Measurements from ENCODE around the gene NTRK2.

NTRK2 gene

GRCh38 chr9:85013703-85014102, 344.2 kb downstream of the NTRK2 start:
- no peak overlapping the region for H3K27ac ChIP-seq (ENCODE audit: low read length)
- H3K36me3 ChIP-seq (ENCODE audit: control insufficient read depth in 2 of 2, insufficient read depth in 2 of 2, low read length in 2 of 2) = no peaks in the 10 kb centered on the region
- no peaks in the 10 kb centered on the region for H3K9me3 ChIP-seq (ENCODE audit: control insufficient read depth in 2 of 2, low read length in 2 of 2)
- no peak overlapping the region for H3K4me3 ChIP-seq (ENCODE audit: low read length in 2 of 2)
- H3K4me1 ChIP-seq (ENCODE audit: control insufficient read depth, insufficient read depth, low read length) = no peaks in the 10 kb centered on the region
- H3K9ac ChIP-seq (ENCODE audit: low read length in 2 of 2) = no peak overlapping the region
- H3K27me3 ChIP-seq (ENCODE audit: control insufficient read depth in 1 of 2, insufficient read depth in 2 of 2, low read length in 2 of 2) = peaks cover 0 to 2% of the 10 kb centered on the region in 2 donors

- no peaks in the 10 kb centered on the region for H3K4me1 ChIP-seq (ENCODE audit: control insufficient read depth, insufficient read depth, low read length)
- H3K9me3 ChIP-seq (ENCODE audit: control insufficient read depth in 2 of 2, low read length in 2 of 2) = no peaks in the 10 kb centered on the region
- no peaks in the 10 kb centered on the region for H3K36me3 ChIP-seq (ENCODE audit: control insufficient read depth in 2 of 2, insufficient read depth in 2 of 2, low read length in 2 of 2)
- no peak overlapping the region for H3K27ac ChIP-seq (ENCODE audit: low read length)
- no peak overlapping the region for H3K9ac ChIP-seq (ENCODE audit: low read length in 2 of 2)
- no peak overlapping the region for H3K4me3 ChIP-seq (ENCODE audit: low read length in 2 of 2)
- peaks cover 0 to 2% of the 10 kb centered on the region in 2 donors for H3K27me3 ChIP-seq (ENCODE audit: control insufficient read depth in 1 of 2, insufficient read depth in 2 of 2, low read length in 2 of 2)
Measured at GRCh38 chr9:85014292-85014691, 344.8 kb downstream of the NTRK2 start.

DNA sequence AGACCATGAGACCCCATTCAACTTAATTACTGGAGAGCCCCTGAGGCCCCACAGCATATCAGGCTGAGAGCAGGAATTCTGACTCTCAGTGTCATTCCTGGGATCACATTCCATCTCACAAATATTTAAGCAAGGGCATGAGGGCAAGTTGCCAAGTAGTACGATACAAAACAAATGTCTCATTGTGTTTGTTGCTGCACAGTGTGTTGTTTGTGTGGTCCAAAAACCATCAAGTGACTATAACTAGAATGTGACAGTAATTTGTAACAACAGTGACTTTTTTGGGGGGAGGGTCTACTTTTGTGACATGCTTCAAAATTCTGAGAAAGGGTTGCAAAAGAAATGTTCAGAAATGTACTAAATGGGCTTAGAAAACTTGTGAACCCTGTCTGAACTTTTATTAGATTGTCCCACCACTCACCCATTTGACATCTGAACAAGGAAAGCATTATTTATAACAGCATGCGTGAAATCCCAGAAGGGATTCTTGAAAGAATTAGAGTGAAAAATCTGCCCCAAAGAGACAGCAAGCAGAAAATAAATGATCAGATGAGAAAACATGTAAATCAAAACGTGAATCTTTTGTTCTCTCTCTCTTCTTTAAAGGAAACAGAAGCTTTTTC, 347.0 kb downstream of the NTRK2 start:
- no peaks in the 10 kb centered on the region for H3K9me3 ChIP-seq (ENCODE audit: control insufficient read depth in 2 of 2, low read length in 2 of 2)
- H3K27ac ChIP-seq (ENCODE audit: low read length) = no peak overlapping the region
- H3K36me3 ChIP-seq (ENCODE audit: control insufficient read depth in 2 of 2, insufficient read depth in 2 of 2, low read length in 2 of 2) = no peaks in the 10 kb centered on the region
- H3K4me3 ChIP-seq (ENCODE audit: low read length in 2 of 2) = no peak overlapping the region
- no peak overlapping the region for H3K9ac ChIP-seq (ENCODE audit: low read length in 2 of 2)
- H3K4me1 ChIP-seq (ENCODE audit: control insufficient read depth, insufficient read depth, low read length) = no peaks in the 10 kb centered on the region
- peaks cover 0 to 2% of the 10 kb centered on the region in 2 donors for H3K27me3 ChIP-seq (ENCODE audit: control insufficient read depth in 1 of 2, insufficient read depth in 2 of 2, low read length in 2 of 2)

GRCh38 chr9:85020791-85021190, 351.3 kb downstream of the NTRK2 start:
- Histone ChIP-seq H3K9ac (ENCODE audit: low read length in 2 of 2) (no peak overlapping the region), H3K9me3 (ENCODE audit: control insufficient read depth in 2 of 2, low read length in 2 of 2) (no peaks in the 10 kb centered on the region), H3K36me3 (ENCODE audit: control insufficient read depth in 2 of 2, insufficient read depth in 2 of 2, low read length in 2 of 2) (no peaks in the 10 kb centered on the region), H3K27ac (ENCODE audit: low read length) (no peak overlapping the region), H3K27me3 (ENCODE audit: control insufficient read depth in 1 of 2, insufficient read depth in 2 of 2, low read length in 2 of 2) (no peaks in the 10 kb centered on the region), H3K4me1 (ENCODE audit: control insufficient read depth, insufficient read depth, low read length) (no peaks in the 10 kb centered on the region), H3K4me3 (ENCODE audit: low read length in 2 of 2) (no peak overlapping the region)

- Histone ChIP-seq H3K27ac (ENCODE audit: low read length) (no peak overlapping the region), H3K9me3 (ENCODE audit: control insufficient read depth in 2 of 2, low read length in 2 of 2) (no peaks in the 10 kb centered on the region), H3K36me3 (ENCODE audit: control insufficient read depth in 2 of 2, insufficient read depth in 2 of 2, low read length in 2 of 2) (no peaks in the 10 kb centered on the region), H3K9ac (ENCODE audit: low read length in 2 of 2) (no peak overlapping the region), H3K4me1 (ENCODE audit: control insufficient read depth, insufficient read depth, low read length) (no peaks in the 10 kb centered on the region), H3K4me3 (ENCODE audit: low read length in 2 of 2) (no peak overlapping the region), H3K27me3 (ENCODE audit: control insufficient read depth in 1 of 2, insufficient read depth in 2 of 2, low read length in 2 of 2) (no peaks in the 10 kb centered on the region)
Measured at GRCh38 chr9:85021686-85022085, 352.2 kb downstream of the NTRK2 start.

DNA sequence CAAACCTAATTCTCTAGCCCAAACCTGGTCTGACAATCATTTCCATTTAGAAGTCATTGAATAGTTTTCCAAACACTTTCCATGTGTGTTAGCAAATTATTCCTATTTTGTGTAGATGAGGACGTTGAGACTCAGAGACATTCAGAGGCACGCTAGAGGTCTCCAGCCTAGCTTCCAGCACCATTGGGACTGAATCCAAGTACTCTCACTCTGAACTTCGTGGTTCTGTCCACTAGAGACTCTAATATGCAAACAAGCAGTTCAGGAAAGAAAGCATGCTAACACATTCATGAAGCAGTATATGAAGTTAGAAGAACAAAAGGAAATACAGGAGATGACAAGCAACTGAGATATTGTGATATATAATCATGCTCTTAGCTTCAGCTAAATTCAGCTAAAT, 354.8 kb downstream of the NTRK2 start:
- Histone ChIP-seq H3K9ac (ENCODE audit: low read length in 2 of 2) (no peak overlapping the region), H3K36me3 (ENCODE audit: control insufficient read depth in 2 of 2, insufficient read depth in 2 of 2, low read length in 2 of 2) (no peaks in the 10 kb centered on the region), H3K27me3 (ENCODE audit: control insufficient read depth in 1 of 2, insufficient read depth in 2 of 2, low read length in 2 of 2) (no peaks in the 10 kb centered on the region), H3K4me3 (ENCODE audit: low read length in 2 of 2) (no peak overlapping the region), H3K4me1 (ENCODE audit: control insufficient read depth, insufficient read depth, low read length) (no peaks in the 10 kb centered on the region), H3K27ac (ENCODE audit: low read length) (no peak overlapping the region), H3K9me3 (ENCODE audit: control insufficient read depth in 2 of 2, low read length in 2 of 2) (no peaks in the 10 kb centered on the region)

DNA sequence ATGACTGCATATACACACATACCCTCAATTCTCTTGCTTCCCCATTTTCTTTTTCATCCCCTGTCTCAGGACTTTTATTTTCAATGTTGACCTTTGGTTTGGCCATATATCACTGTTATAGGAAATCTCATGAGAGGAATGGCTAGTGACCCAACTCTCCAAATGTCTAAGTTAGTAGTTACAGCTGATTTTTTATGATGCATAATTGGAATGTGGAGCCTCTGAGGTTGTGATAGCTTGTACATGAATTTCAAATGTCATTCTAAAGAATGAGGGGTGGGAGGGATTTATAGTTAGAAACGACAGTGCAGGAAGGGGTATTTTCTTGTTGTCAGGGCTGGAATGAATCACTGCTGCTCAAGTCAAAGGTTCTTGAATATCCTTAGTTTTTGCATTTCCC, 356.1 kb downstream of the NTRK2 start:
- no peaks in the 10 kb centered on the region for H3K36me3 ChIP-seq (ENCODE audit: control insufficient read depth in 2 of 2, insufficient read depth in 2 of 2, low read length in 2 of 2)
- H3K9me3 ChIP-seq (ENCODE audit: control insufficient read depth in 2 of 2, low read length in 2 of 2) = no peaks in the 10 kb centered on the region
- no peaks in the 10 kb centered on the region for H3K4me1 ChIP-seq (ENCODE audit: control insufficient read depth, insufficient read depth, low read length)
- H3K9ac ChIP-seq (ENCODE audit: low read length in 2 of 2) = no peak overlapping the region
- H3K27ac ChIP-seq (ENCODE audit: low read length) = no peak overlapping the region
- H3K4me3 ChIP-seq (ENCODE audit: low read length in 2 of 2) = no peak overlapping the region
- no peaks in the 10 kb centered on the region for H3K27me3 ChIP-seq (ENCODE audit: control insufficient read depth in 1 of 2, insufficient read depth in 2 of 2, low read length in 2 of 2)

GRCh38 chr9:85027870-85028269, 358.3 kb downstream of the NTRK2 start:
- Histone ChIP-seq H3K9me3 (ENCODE audit: control insufficient read depth in 2 of 2, low read length in 2 of 2) (peaks cover 0 to 4% of the 10 kb centered on the region in 2 donors), H3K9ac (ENCODE audit: low read length in 2 of 2) (no peak overlapping the region), H3K36me3 (ENCODE audit: control insufficient read depth in 2 of 2, insufficient read depth in 2 of 2, low read length in 2 of 2) (no peaks in the 10 kb centered on the region), H3K27ac (ENCODE audit: low read length) (no peak overlapping the region), H3K27me3 (ENCODE audit: control insufficient read depth in 1 of 2, insufficient read depth in 2 of 2, low read length in 2 of 2) (no peaks in the 10 kb centered on the region), H3K4me3 (ENCODE audit: low read length in 2 of 2) (no peak overlapping the region), H3K4me1 (ENCODE audit: control insufficient read depth, insufficient read depth, low read length) (no peaks in the 10 kb centered on the region)

DNA sequence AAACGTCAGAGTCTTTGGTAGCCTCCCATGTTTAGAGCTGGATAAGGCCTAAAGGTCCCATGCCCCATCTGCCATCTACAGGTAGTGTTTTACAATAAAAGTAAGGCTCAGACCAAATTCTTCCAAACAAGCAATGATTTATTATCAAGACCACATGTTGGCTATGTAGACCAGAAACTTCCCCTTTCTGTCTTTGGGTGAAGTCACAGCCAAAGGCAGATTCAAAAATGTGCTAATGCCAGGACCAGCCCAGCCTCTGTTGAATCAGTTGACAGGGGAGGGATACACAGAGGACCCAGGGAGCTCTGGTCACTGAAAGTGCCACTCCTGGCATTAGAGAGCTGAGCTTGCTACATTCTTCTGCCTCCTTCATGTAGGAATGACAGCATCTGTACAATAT, 360.8 kb downstream of the NTRK2 start:
- H3K9me3 ChIP-seq (ENCODE audit: control insufficient read depth in 2 of 2, low read length in 2 of 2) = peaks cover 0 to 4% of the 10 kb centered on the region in 2 donors
- no peaks in the 10 kb centered on the region for H3K36me3 ChIP-seq (ENCODE audit: control insufficient read depth in 2 of 2, insufficient read depth in 2 of 2, low read length in 2 of 2)
- no peaks in the 10 kb centered on the region for H3K27me3 ChIP-seq (ENCODE audit: control insufficient read depth in 1 of 2, insufficient read depth in 2 of 2, low read length in 2 of 2)
- no peak overlapping the region for H3K9ac ChIP-seq (ENCODE audit: low read length in 2 of 2)
- H3K4me3 ChIP-seq (ENCODE audit: low read length in 2 of 2) = no peak overlapping the region
- H3K4me1 ChIP-seq (ENCODE audit: control insufficient read depth, insufficient read depth, low read length) = no peaks in the 10 kb centered on the region
- H3K27ac ChIP-seq (ENCODE audit: low read length) = no peak overlapping the region

- Histone ChIP-seq H3K27me3 (ENCODE audit: control insufficient read depth in 1 of 2, insufficient read depth in 2 of 2, low read length in 2 of 2) (peaks cover 3 to 4% of the 10 kb centered on the region in 2 donors), H3K27ac (ENCODE audit: low read length) (no peak overlapping the region), H3K9me3 (ENCODE audit: control insufficient read depth in 2 of 2, low read length in 2 of 2) (peaks cover 0 to 4% of the 10 kb centered on the region in 2 donors), H3K9ac (ENCODE audit: low read length in 2 of 2) (no peak overlapping the region), H3K4me3 (ENCODE audit: low read length in 2 of 2) (no peak overlapping the region), H3K4me1 (ENCODE audit: control insufficient read depth, insufficient read depth, low read length) (no peaks in the 10 kb centered on the region), H3K36me3 (ENCODE audit: control insufficient read depth in 2 of 2, insufficient read depth in 2 of 2, low read length in 2 of 2) (no peaks in the 10 kb centered on the region)
Measured at GRCh38 chr9:85036496-85036895, 367.0 kb downstream of the NTRK2 start.

- H3K9ac ChIP-seq (ENCODE audit: low read length in 2 of 2) = no peak overlapping the region
- no peak overlapping the region for H3K4me3 ChIP-seq (ENCODE audit: low read length in 2 of 2)
- no peak overlapping the region for H3K27ac ChIP-seq (ENCODE audit: low read length)
- H3K27me3 ChIP-seq (ENCODE audit: control insufficient read depth in 1 of 2, insufficient read depth in 2 of 2, low read length in 2 of 2) = peaks cover 3 to 4% of the 10 kb centered on the region in 2 donors
- no peaks in the 10 kb centered on the region for H3K36me3 ChIP-seq (ENCODE audit: control insufficient read depth in 2 of 2, insufficient read depth in 2 of 2, low read length in 2 of 2)
- H3K9me3 ChIP-seq (ENCODE audit: control insufficient read depth in 2 of 2, low read length in 2 of 2) = no peaks in the 10 kb centered on the region
- no peaks in the 10 kb centered on the region for H3K4me1 ChIP-seq (ENCODE audit: control insufficient read depth, insufficient read depth, low read length)
Measured at GRCh38 chr9:85038061-85038460, 368.5 kb downstream of the NTRK2 start.
